T-helper 1 cell treated with Interleukin-12 subunit alpha and Interleukin-12 subunit beta and Interleukin-4 antibody, amounts not matched to agents 30 μg/mL and 1 μg/mL, for 36 hours (primary cell): ENCODE measurements around the gene NR3C2.

Source experiments
- H3K27ac Mint-ChIP-seq: one replicate; pipeline ENCODE4 v1.8.0; 2021; ENCODE audit warnings: mild to moderate bottlenecking, mixed read lengths
- H3K27me3 Mint-ChIP-seq: one replicate; pipeline ENCODE4 v1.8.0; 2021; ENCODE audit warnings: low read depth, mixed read lengths
- H3K36me3 Mint-ChIP-seq: one replicate; pipeline ENCODE4 v1.8.0; 2021; ENCODE audit warnings: low read depth, mixed read lengths
- H3K4me1 Mint-ChIP-seq: one replicate; pipeline ENCODE4 v1.8.0; 2021; ENCODE audit warnings: low read depth, mixed read lengths
- H3K4me3 Mint-ChIP-seq: one replicate; pipeline ENCODE4 v1.8.0; 2021; ENCODE audit warnings: mild to moderate bottlenecking, moderate library complexity, mixed read lengths
- H3K9me3 Mint-ChIP-seq: one replicate; pipeline ENCODE4 v1.8.0; 2021; ENCODE audit warnings: mixed read lengths

NR3C2 gene

DNA sequence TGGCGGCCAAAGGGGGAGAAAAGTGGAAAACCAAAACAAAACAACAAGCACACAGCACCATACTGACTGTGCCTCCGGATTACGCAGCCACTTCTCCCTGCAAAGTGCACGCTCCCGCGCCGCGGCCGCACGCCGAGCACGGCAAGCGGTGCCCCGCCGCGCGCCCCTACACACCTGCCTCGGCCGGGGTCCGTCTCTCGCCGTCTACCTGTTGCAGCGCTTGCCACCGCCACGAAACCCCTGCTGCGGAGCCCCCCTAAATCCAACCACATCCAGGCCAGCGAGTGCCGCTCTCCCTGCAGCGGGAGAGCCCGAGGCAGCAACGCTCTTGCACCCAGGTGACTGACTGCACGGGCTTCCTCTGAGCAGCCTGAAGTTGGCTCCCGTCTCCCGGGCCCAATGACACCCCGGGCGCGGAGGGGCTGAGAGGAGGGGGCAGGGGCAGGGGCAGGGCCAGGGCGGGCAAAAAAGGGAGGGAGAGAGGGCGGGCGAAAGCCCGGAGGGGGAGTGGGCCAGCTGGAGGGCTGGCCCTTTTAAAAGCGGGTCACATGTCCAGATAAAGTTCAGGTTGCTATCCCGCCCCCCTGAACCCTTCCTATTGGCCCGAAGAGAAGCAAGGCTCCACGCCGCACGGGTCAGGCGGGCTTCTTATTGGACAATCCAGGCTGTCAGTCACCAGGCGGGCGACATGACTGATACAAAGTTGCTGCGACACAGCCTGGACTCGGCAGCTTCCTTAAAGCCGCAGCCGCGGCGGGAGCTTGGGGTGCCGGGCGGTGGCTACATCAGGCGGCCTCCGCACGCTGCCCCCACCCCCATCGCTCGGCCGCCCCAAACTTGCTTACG lies at the start of gene NR3C2:
Gene NR3C2, minus strand, starts transcription at position 429 of the 846 bp plus-strand sequence.
- peak within 1 kb of the TSS; percentile 98 for H3K4me3 Mint-ChIP-seq
- H3K9me3 Mint-ChIP-seq, result no peaks in the 10 kb centered on the region
- H3K27ac Mint-ChIP-seq, result peak within 1 kb of the TSS; percentile 84
- H3K36me3 Mint-ChIP-seq, result peaks cover 2% of the 10 kb centered on the region
- H3K27me3 Mint-ChIP-seq, result peaks cover 61% of the 10 kb centered on the region
- peaks cover 22% of the 10 kb centered on the region for H3K4me1 Mint-ChIP-seq

GRCh38 chr4:148487181-148487580 lies 45.0 kb upstream of the NR3C2 start:
- Mint-ChIP-seq H3K4me3 (no peak overlapping the region), H3K27me3 (no peaks in the 10 kb centered on the region), H3K36me3 (no peaks in the 10 kb centered on the region), H3K4me1 (no peaks in the 10 kb centered on the region), H3K9me3 (no peaks in the 10 kb centered on the region), H3K27ac (no peak overlapping the region)

DNA sequence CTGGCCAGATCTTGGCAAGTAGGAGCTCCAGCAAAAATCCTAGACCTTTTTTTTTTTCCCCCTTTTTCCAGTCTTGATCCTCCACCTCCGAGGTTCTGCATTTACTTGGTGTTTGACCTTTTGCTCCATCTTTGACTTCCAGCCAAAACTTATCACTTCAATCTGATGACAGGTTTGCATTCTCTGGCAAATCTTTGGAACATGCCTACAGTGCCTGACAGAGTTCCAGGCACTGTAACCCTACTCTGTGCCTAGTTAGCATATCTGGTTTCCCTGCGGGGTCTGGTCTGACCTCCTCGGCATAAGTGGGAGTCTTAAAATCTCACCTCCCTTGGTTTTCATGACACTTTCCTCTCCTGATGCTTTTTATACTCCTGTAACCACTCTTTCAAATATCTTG lies 39.4 kb upstream of the NR3C2 start:
- H3K27me3 Mint-ChIP-seq, result no peaks in the 10 kb centered on the region
- H3K4me3 Mint-ChIP-seq, result no peak overlapping the region
- H3K4me1 Mint-ChIP-seq, result no peaks in the 10 kb centered on the region
- no peak overlapping the region for H3K27ac Mint-ChIP-seq
- H3K9me3 Mint-ChIP-seq, result no peaks in the 10 kb centered on the region
- no peaks in the 10 kb centered on the region for H3K36me3 Mint-ChIP-seq

DNA sequence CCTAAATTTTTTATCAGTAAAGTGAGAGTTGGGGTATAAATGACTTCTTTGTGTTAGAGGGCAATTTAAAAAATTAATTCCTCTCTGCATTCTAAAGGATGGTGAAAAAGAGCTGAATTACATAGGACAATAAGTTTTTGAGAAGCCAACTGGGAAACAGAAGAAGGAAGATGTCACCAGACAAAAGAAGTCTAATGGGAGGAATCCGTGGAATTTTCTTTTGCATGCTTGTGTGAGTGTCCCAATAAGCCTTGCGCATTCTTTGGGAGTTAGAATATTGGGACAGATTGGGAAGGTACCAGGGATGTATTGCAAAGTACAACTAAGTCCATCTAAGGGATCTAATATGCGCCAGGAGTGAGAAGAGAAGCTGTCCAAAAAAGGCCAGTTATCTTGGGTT lies 35.1 kb upstream of the NR3C2 start:
- no peaks in the 10 kb centered on the region for H3K9me3 Mint-ChIP-seq
- H3K4me1 Mint-ChIP-seq, result no peaks in the 10 kb centered on the region
- H3K27ac Mint-ChIP-seq, result no peak overlapping the region
- H3K27me3 Mint-ChIP-seq, result no peaks in the 10 kb centered on the region
- H3K36me3 Mint-ChIP-seq, result no peaks in the 10 kb centered on the region
- no peak overlapping the region for H3K4me3 Mint-ChIP-seq

DNA sequence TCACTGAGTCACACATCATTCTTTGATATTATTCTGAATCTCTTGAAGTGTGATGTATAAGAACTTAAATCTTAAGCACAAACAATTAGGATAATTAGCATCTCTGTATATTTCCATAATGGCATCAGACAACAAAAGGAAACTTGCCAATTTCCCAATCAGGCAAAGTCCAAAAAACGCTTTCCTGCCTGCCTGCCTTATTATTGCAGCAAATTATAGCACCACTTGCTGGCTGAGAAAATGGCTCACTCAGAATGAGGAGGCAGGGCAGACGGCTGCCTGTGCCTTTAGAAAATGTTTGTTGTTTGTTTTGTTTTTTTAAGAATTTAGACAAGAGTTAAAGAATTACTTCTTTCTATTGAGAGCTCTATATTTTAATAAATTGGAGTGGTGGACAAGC lies 27.7 kb upstream of the NR3C2 start:
- no peaks in the 10 kb centered on the region for H3K27me3 Mint-ChIP-seq
- H3K9me3 Mint-ChIP-seq, result no peaks in the 10 kb centered on the region
- H3K4me1 Mint-ChIP-seq, result no peaks in the 10 kb centered on the region
- no peak overlapping the region for H3K4me3 Mint-ChIP-seq
- no peaks in the 10 kb centered on the region for H3K36me3 Mint-ChIP-seq
- H3K27ac Mint-ChIP-seq, result no peak overlapping the region

- H3K36me3 Mint-ChIP-seq, result no peaks in the 10 kb centered on the region
- H3K4me3 Mint-ChIP-seq, result no peak overlapping the region
Observed at GRCh38 chr4:148454835-148455234, 12.6 kb upstream of the NR3C2 start.

GRCh38 chr4:148453833-148454232 lies 11.6 kb upstream of the NR3C2 start:
- H3K36me3 Mint-ChIP-seq, result no peaks in the 10 kb centered on the region
- peaks cover 15% of the 10 kb centered on the region for H3K27me3 Mint-ChIP-seq
- no peak overlapping the region for H3K27ac Mint-ChIP-seq
- H3K4me1 Mint-ChIP-seq, result no peaks in the 10 kb centered on the region
- H3K9me3 Mint-ChIP-seq, result no peaks in the 10 kb centered on the region
- H3K4me3 Mint-ChIP-seq, result no peak overlapping the region

More at GRCh38 chr4:148454835-148455234, 12.6 kb upstream of the NR3C2 start:
- Mint-ChIP-seq H3K9me3 (no peaks in the 10 kb centered on the region), H3K27me3 (peaks cover 9% of the 10 kb centered on the region), H3K27ac (no peak overlapping the region), H3K4me1 (no peaks in the 10 kb centered on the region)

DNA sequence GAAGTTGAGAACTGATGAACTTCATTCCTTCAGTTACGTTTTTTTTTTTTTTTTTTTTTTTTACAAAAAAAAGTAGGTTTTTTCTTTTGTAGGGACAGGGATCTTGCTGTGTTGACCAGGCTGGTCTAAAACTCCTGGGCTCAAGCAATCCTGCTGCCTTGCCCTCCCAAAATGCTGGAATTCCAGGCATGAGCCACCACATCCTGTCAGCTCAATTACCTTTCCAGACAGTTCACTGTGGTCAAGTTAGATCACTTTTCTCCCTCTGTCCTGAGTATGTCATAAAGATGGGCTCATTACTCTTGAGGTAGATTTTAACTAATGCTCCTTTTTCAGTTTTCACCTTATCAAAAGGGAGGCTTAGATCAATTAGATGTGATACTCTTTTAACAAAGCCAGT lies 10.8 kb upstream of the NR3C2 start:
- no peak overlapping the region for H3K27ac Mint-ChIP-seq
- H3K36me3 Mint-ChIP-seq, result no peaks in the 10 kb centered on the region
- peaks cover 24% of the 10 kb centered on the region for H3K27me3 Mint-ChIP-seq
- H3K4me1 Mint-ChIP-seq, result no peaks in the 10 kb centered on the region
- H3K9me3 Mint-ChIP-seq, result no peaks in the 10 kb centered on the region
- no peak overlapping the region for H3K4me3 Mint-ChIP-seq

- no peaks in the 10 kb centered on the region for H3K9me3 Mint-ChIP-seq
Observed at GRCh38 chr4:148449921-148450320, 7.7 kb upstream of the NR3C2 start.

DNA sequence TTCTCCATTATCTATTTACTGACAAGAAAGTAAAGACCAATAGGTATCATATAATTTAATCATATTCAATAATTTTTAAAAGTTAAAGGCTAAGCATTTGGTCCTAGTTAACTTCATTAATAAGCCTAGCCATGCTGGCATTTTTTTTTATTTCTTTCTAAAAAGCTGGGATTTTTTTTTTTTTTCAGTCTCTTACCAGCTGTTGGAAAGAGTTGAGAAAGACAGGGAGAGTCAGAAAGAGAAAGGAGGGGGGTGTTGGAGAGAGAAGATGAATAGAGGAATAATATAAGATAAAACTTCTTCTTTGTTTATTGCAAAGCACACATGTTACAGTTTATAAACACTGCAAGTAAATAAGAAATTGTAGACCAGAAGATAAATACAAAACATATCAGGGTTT lies 5.9 kb upstream of the NR3C2 start:
- peaks cover 55% of the 10 kb centered on the region for H3K27me3 Mint-ChIP-seq
- peaks cover 11% of the 10 kb centered on the region for H3K4me1 Mint-ChIP-seq
- no peak overlapping the region for H3K4me3 Mint-ChIP-seq
- no peaks in the 10 kb centered on the region for H3K9me3 Mint-ChIP-seq
- H3K27ac Mint-ChIP-seq, result no peak overlapping the region
- peaks cover 2% of the 10 kb centered on the region for H3K36me3 Mint-ChIP-seq

More at GRCh38 chr4:148449921-148450320, 7.7 kb upstream of the NR3C2 start:
- H3K27me3 Mint-ChIP-seq, result peaks cover 49% of the 10 kb centered on the region
- H3K27ac Mint-ChIP-seq, result no peak overlapping the region
- peaks cover 6% of the 10 kb centered on the region for H3K4me1 Mint-ChIP-seq
- H3K4me3 Mint-ChIP-seq, result no peak overlapping the region
- H3K36me3 Mint-ChIP-seq, result peaks cover 2% of the 10 kb centered on the region

GRCh38 chr4:148447681-148448080 lies 5.5 kb upstream of the NR3C2 start:
- Mint-ChIP-seq H3K4me3 (no peak overlapping the region), H3K27ac (no peak overlapping the region), H3K4me1 (peaks cover 15% of the 10 kb centered on the region)

DNA sequence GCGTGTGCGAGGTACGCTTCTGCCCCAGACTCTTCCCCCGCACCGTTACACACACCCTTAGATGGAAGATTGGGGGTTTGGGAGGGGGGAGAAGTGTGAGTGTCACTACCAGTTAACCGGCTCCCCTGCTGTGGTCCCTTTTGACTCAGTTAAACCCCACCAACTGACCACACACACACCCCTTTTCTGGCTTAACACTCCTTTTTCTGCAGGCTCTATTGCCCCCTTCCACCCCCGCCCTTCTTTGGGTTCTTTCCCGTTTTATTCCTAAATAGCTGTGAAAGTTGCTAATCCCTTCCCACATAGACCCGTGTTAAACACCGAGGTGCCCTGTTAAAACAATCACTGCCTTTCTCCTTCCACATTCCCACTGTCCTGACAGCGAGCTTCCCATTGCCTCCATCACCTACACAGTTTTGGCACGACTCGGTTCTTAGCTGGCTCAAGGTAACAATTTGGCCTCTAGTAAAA lies 3.7 kb upstream of the NR3C2 start:
- peaks cover 2% of the 10 kb centered on the region for H3K36me3 Mint-ChIP-seq
- peak overlapping the region; percentile 56 for H3K27ac Mint-ChIP-seq
- no peaks in the 10 kb centered on the region for H3K9me3 Mint-ChIP-seq
- peak overlapping the region; percentile 87 for H3K4me3 Mint-ChIP-seq
- peaks cover 21% of the 10 kb centered on the region for H3K4me1 Mint-ChIP-seq
- H3K27me3 Mint-ChIP-seq, result peaks cover 68% of the 10 kb centered on the region

More at GRCh38 chr4:148447681-148448080, 5.5 kb upstream of the NR3C2 start:
- Mint-ChIP-seq H3K9me3 (no peaks in the 10 kb centered on the region), H3K36me3 (peaks cover 2% of the 10 kb centered on the region), H3K27me3 (peaks cover 60% of the 10 kb centered on the region)

GRCh38 chr4:148445071-148445859 lies 3.1 kb upstream of the NR3C2 start:
- peaks cover 22% of the 10 kb centered on the region for H3K4me1 Mint-ChIP-seq
- no peak overlapping the region for H3K27ac Mint-ChIP-seq
- peaks cover 72% of the 10 kb centered on the region for H3K27me3 Mint-ChIP-seq

GRCh38 chr4:148444296-148445070 lies 2.3 kb upstream of the NR3C2 start:
- H3K9me3 Mint-ChIP-seq, result no peaks in the 10 kb centered on the region

More at GRCh38 chr4:148445071-148445859, 3.1 kb upstream of the NR3C2 start:
- Mint-ChIP-seq H3K36me3 (peaks cover 2% of the 10 kb centered on the region), H3K9me3 (no peaks in the 10 kb centered on the region), H3K4me3 (peak overlapping the region; percentile 87)

More at GRCh38 chr4:148444296-148445070, 2.3 kb upstream of the NR3C2 start:
- Mint-ChIP-seq H3K4me3 (peak overlapping the region; percentile 80), H3K4me1 (peaks cover 22% of the 10 kb centered on the region), H3K27me3 (peaks cover 72% of the 10 kb centered on the region), H3K36me3 (peaks cover 2% of the 10 kb centered on the region), H3K27ac (no peak overlapping the region)
